Measurements from ENCODE around the gene FAM47E. TPM values are rescaled to one million over a fixed set of nuclear protein-coding genes. Genes with fewer than 3 reads are reported as not detected.

The FAM47E gene
- total and polyA plus RNA-seq, 2 donors = 1.7 to 4.0 TPM

- Histone ChIP-seq H3K27ac (ENCODE audit: low read depth) (peak overlapping the region; percentile 98), H3K4me1 (ENCODE audit: insufficient read depth) (peaks cover 2% of the 10 kb centered on the region), H3K36me3 (ENCODE audit: insufficient read depth) (no peaks in the 10 kb centered on the region), H3K4me3 (ENCODE audit: low read depth, low read length) (peak overlapping the region; percentile 72)
- no peak for DNase-seq (ENCODE audit: extremely low spot score)
- 13% methylated on average over 10 of the region's 10 CpGs for WGBS
Measured at GRCh38 chr4:76214177-76214675, 37.3 kb upstream of the FAM47E start.

- Histone ChIP-seq H3K4me1 (ENCODE audit: insufficient read depth) (peaks cover 2% of the 10 kb centered on the region), H3K4me3 (ENCODE audit: low read depth, low read length) (no peak overlapping the region)
- DNase-seq (ENCODE audit: extremely low spot score) = no peak
Measured at GRCh38 chr4:76215077-76215476, 36.4 kb upstream of the FAM47E start.

GRCh38 chr4:76216524-76216923, 35.0 kb upstream of the FAM47E start:
- Histone ChIP-seq H3K27ac (ENCODE audit: low read depth) (no peak overlapping the region), H3K4me1 (ENCODE audit: insufficient read depth) (peaks cover 2% of the 10 kb centered on the region), H3K4me3 (ENCODE audit: low read depth, low read length) (no peak overlapping the region)

More at GRCh38 chr4:76215077-76215476, 36.4 kb upstream of the FAM47E start:
- Histone ChIP-seq H3K36me3 (ENCODE audit: insufficient read depth) (no peaks in the 10 kb centered on the region), H3K27ac (ENCODE audit: low read depth) (no peak overlapping the region)
- 93% methylated on average over 3 of the region's 3 CpGs for WGBS

GRCh38 chr4:76216975-76217814, 34.3 kb upstream of the FAM47E start:
- WGBS = 92% methylated on average over 6 of the region's 6 CpGs
- Histone ChIP-seq H3K27ac (ENCODE audit: low read depth) (no peak overlapping the region), H3K4me1 (ENCODE audit: insufficient read depth) (peaks cover 2% of the 10 kb centered on the region), H3K4me3 (ENCODE audit: low read depth, low read length) (no peak overlapping the region), H3K36me3 (ENCODE audit: insufficient read depth) (no peaks in the 10 kb centered on the region)
- DNase-seq (ENCODE audit: extremely low spot score) = no peak

More at GRCh38 chr4:76216524-76216923, 35.0 kb upstream of the FAM47E start:
- WGBS = 87% methylated on average over 2 of the region's 2 CpGs
- DNase-seq (ENCODE audit: extremely low spot score) = no peak
- H3K36me3 ChIP-seq (ENCODE audit: insufficient read depth) = no peaks in the 10 kb centered on the region

GRCh38 chr4:76219299-76220055, 32.0 kb upstream of the FAM47E start:
- H3K4me1 ChIP-seq (ENCODE audit: insufficient read depth) = peaks cover 2% of the 10 kb centered on the region
- WGBS = 54% methylated on average over 7 of the region's 7 CpGs

GRCh38 chr4:76224171-76224570, 27.4 kb upstream of the FAM47E start:
- WGBS = 63% methylated on average over 3 of the region's 3 CpGs
- no peak overlapping the region for H3K27ac ChIP-seq (ENCODE audit: low read depth)
- no peak for DNase-seq (ENCODE audit: extremely low spot score)
- no peak overlapping the region for H3K4me3 ChIP-seq (ENCODE audit: low read depth, low read length)
- peaks cover under 1% of the 10 kb centered on the region for H3K4me1 ChIP-seq (ENCODE audit: insufficient read depth)
- no peaks in the 10 kb centered on the region for H3K36me3 ChIP-seq (ENCODE audit: insufficient read depth)

More at GRCh38 chr4:76219299-76220055, 32.0 kb upstream of the FAM47E start:
- peak overlapping the region; percentile 56 for H3K27ac ChIP-seq (ENCODE audit: low read depth)
- no peak for DNase-seq (ENCODE audit: extremely low spot score)
- no peak overlapping the region for H3K4me3 ChIP-seq (ENCODE audit: low read depth, low read length)
- no peaks in the 10 kb centered on the region for H3K36me3 ChIP-seq (ENCODE audit: insufficient read depth)

- no peak overlapping the region for H3K27ac ChIP-seq (ENCODE audit: low read depth)
- 34% methylated on average over 1 of the region's 1 CpG for WGBS
- no peak for DNase-seq (ENCODE audit: extremely low spot score)
- no peak overlapping the region for H3K4me3 ChIP-seq (ENCODE audit: low read depth, low read length)
- no peaks in the 10 kb centered on the region for H3K36me3 ChIP-seq (ENCODE audit: insufficient read depth)
- H3K4me1 ChIP-seq (ENCODE audit: insufficient read depth) = no peaks in the 10 kb centered on the region
Measured at GRCh38 chr4:76226418-76226817, 25.1 kb upstream of the FAM47E start.

GRCh38 chr4:76232681-76233080, 18.8 kb upstream of the FAM47E start:
- H3K36me3 ChIP-seq (ENCODE audit: insufficient read depth) = no peaks in the 10 kb centered on the region
- H3K4me1 ChIP-seq (ENCODE audit: insufficient read depth) = no peaks in the 10 kb centered on the region
- DNase-seq (ENCODE audit: extremely low spot score) = no peak
- WGBS = 71% methylated on average over 1 of the region's 1 CpG
- no peak overlapping the region for H3K4me3 ChIP-seq (ENCODE audit: low read depth, low read length)
- no peak overlapping the region for H3K27ac ChIP-seq (ENCODE audit: low read depth)

- 76% methylated on average over 4 of the region's 4 CpGs for WGBS
- Histone ChIP-seq H3K27ac (ENCODE audit: low read depth) (no peak overlapping the region), H3K36me3 (ENCODE audit: insufficient read depth) (no peaks in the 10 kb centered on the region)
Measured at GRCh38 chr4:76233083-76233482, 18.4 kb upstream of the FAM47E start.

GRCh38 chr4:76233529-76233928, 18.0 kb upstream of the FAM47E start:
- H3K4me3 ChIP-seq (ENCODE audit: low read depth, low read length) = no peak overlapping the region
- no peak for DNase-seq (ENCODE audit: extremely low spot score)
- no peak overlapping the region for H3K27ac ChIP-seq (ENCODE audit: low read depth)
- H3K36me3 ChIP-seq (ENCODE audit: insufficient read depth) = no peaks in the 10 kb centered on the region
- WGBS = 38% methylated on average over 2 of the region's 2 CpGs
- no peaks in the 10 kb centered on the region for H3K4me1 ChIP-seq (ENCODE audit: insufficient read depth)

More at GRCh38 chr4:76233083-76233482, 18.4 kb upstream of the FAM47E start:
- no peak for DNase-seq (ENCODE audit: extremely low spot score)
- no peaks in the 10 kb centered on the region for H3K4me1 ChIP-seq (ENCODE audit: insufficient read depth)
- H3K4me3 ChIP-seq (ENCODE audit: low read depth, low read length) = no peak overlapping the region

- 79% methylated on average over 14 of the region's 14 CpGs for WGBS
- H3K4me1 ChIP-seq (ENCODE audit: insufficient read depth) = no peaks in the 10 kb centered on the region
- DNase-seq (ENCODE audit: extremely low spot score) = no peak
- no peak overlapping the region for H3K27ac ChIP-seq (ENCODE audit: low read depth)
- no peak overlapping the region for H3K4me3 ChIP-seq (ENCODE audit: low read depth, low read length)
- H3K36me3 ChIP-seq (ENCODE audit: insufficient read depth) = no peaks in the 10 kb centered on the region
Measured at GRCh38 chr4:76233967-76234678, 17.4 kb upstream of the FAM47E start.

GRCh38 chr4:76234679-76235044, 16.9 kb upstream of the FAM47E start:
- no peaks in the 10 kb centered on the region for H3K4me1 ChIP-seq (ENCODE audit: insufficient read depth)
- DNase-seq (ENCODE audit: extremely low spot score) = no peak
- no peak overlapping the region for H3K27ac ChIP-seq (ENCODE audit: low read depth)
- H3K4me3 ChIP-seq (ENCODE audit: low read depth, low read length) = no peak overlapping the region
- 97% methylated on average over 5 of the region's 5 CpGs for WGBS
- no peaks in the 10 kb centered on the region for H3K36me3 ChIP-seq (ENCODE audit: insufficient read depth)

GRCh38 chr4:76235407-76235806, 16.1 kb upstream of the FAM47E start:
- WGBS = 82% methylated on average over 2 of the region's 2 CpGs
- H3K4me1 ChIP-seq (ENCODE audit: insufficient read depth) = no peaks in the 10 kb centered on the region
- no peak overlapping the region for H3K27ac ChIP-seq (ENCODE audit: low read depth)
- no peak for DNase-seq (ENCODE audit: extremely low spot score)
- H3K36me3 ChIP-seq (ENCODE audit: insufficient read depth) = no peaks in the 10 kb centered on the region
- no peak overlapping the region for H3K4me3 ChIP-seq (ENCODE audit: low read depth, low read length)

Data from urinary bladder (tissue), 4 donors.